Activated B cell treated with CpG ODN at 0.5 μM for 24 hours (primary cell): ENCODE results near the gene PLAC8. TPM values are rescaled to one million over a fixed set of nuclear protein-coding genes. Genes with fewer than 3 reads are reported as not detected.
A peak's percentile ranks its signal among the peaks of the same experiment; 100 is the strongest.

Experiments
- ATAC-seq: fragments of 200-7000 bp; cut with Tn5 transposase; one replicate; pipeline ENCODE4 v1.10.0; 2021; ENCODE audit warnings: low read depth, mild to moderate bottlenecking, moderate library complexity
- CTCF ChIA-PET: fragments of 350-600 bp; sonication (Branson Sonifier 250); formaldehyde crosslinking; loops from one replicate; lab custom pipeline; 2021; ENCODE audit warnings: antibody characterized with exemption; lab: Charles Lee
- POLR2A ChIA-PET: fragments of 350-600 bp; sonication (Branson Sonifier 250); formaldehyde crosslinking; loops from one replicate; lab custom pipeline; 2021; ENCODE audit warnings: antibody characterized with exemption; lab: Charles Lee
- DNase-seq: peaks from one replicate; pipeline ENCODE4 v3.0.0; 2022
- H3K27ac Mint-ChIP-seq: one replicate; pipeline ENCODE4 v1.8.0; 2020; ENCODE audit warnings: mixed read lengths
- H3K27me3 Mint-ChIP-seq: one replicate; pipeline ENCODE4 v1.8.0; 2021; ENCODE audit warnings: mixed read lengths
- H3K36me3 Mint-ChIP-seq: one replicate; pipeline ENCODE4 v1.8.0; 2021; ENCODE audit warnings: low read depth, mixed read lengths
- H3K4me1 Mint-ChIP-seq: one replicate; pipeline ENCODE4 v1.8.0; 2021; ENCODE audit warnings: mixed read lengths
- H3K4me3 Mint-ChIP-seq: one replicate; pipeline ENCODE4 v1.8.0; 2020; ENCODE audit warnings: mild to moderate bottlenecking, mixed read lengths
- H3K9me3 Mint-ChIP-seq: one replicate; pipeline ENCODE4 v1.8.0; 2020; ENCODE audit warnings: mixed read lengths
- intact Hi-C: fragments of 100-400 bp; cut with micrococcal nuclease; formaldehyde crosslinking; loops from one replicate; pipeline ENCODE4 v1.15.1; 2024
- total RNA-seq: library from RNA; stranded (reverse); gene quantifications from 2 replicates; pipeline ENCODE4 v1.2.3, GENCODE V29; 2022
- TF ChIP-seq, protein P1 (sequence below): fragments of 200-600 bp; IDR thresholded peaks from one replicate; pipeline ENCODE4 v1.8.0; 2022; ENCODE audit warnings: antibody characterized with exemption, mild to moderate bottlenecking

PLAC8 gene, protein sequence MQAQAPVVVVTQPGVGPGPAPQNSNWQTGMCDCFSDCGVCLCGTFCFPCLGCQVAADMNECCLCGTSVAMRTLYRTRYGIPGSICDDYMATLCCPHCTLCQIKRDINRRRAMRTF
- total RNA-seq: 142 and 153 TPM in 2 replicates

DNA sequence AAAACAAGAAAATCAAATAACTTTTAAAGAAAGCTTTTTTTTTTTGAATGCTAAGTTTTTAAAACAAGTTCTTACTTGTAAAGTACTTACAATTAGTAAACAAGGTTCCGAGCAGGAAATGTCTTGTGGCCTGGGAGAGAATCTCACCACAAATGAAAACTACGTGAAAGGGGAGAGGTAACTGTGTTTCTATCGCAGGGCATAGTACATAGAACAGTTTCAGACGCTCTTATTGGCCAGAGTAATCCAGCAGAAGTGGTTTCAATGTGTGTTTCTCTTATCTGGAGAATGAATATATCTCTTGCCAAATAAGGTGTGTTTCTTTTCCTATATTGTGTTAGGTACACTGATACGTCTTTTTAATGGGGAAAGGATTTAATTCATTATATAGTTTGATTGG lies at the start of gene PLAC8:
PLAC8 (minus strand) TSS at position 154 of the 400 bp plus-strand sequence. CDS start 6,808 bp downstream, outside the sequence.
- DNase-seq (no peak), ATAC-seq (peak; percentile 13)
- H3K27ac Mint-ChIP-seq: peak within 1 kb of the TSS; percentile 99
- H3K36me3 Mint-ChIP-seq: peaks cover 21% of the 10 kb centered on the region
- H3K4me3 Mint-ChIP-seq: peak within 1 kb of the TSS; percentile 93
- CTCF ChIA-PET: interaction anchor here (0.7 to 1.6 kb wide), 4 partner anchors 10 to 146 kb away, joined by 3 to 5 read pairs (median 4); no protein-coding TSS in a partner anchor
- H3K9me3 Mint-ChIP-seq: no peaks in the 10 kb centered on the region
- TF ChIP-seq, protein P1, sequence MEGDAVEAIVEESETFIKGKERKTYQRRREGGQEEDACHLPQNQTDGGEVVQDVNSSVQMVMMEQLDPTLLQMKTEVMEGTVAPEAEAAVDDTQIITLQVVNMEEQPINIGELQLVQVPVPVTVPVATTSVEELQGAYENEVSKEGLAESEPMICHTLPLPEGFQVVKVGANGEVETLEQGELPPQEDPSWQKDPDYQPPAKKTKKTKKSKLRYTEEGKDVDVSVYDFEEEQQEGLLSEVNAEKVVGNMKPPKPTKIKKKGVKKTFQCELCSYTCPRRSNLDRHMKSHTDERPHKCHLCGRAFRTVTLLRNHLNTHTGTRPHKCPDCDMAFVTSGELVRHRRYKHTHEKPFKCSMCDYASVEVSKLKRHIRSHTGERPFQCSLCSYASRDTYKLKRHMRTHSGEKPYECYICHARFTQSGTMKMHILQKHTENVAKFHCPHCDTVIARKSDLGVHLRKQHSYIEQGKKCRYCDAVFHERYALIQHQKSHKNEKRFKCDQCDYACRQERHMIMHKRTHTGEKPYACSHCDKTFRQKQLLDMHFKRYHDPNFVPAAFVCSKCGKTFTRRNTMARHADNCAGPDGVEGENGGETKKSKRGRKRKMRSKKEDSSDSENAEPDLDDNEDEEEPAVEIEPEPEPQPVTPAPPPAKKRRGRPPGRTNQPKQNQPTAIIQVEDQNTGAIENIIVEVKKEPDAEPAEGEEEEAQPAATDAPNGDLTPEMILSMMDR: no peak
- intact Hi-C loops: loop anchor here (1.0 to 10.0 kb wide), 3 partner anchors 10 to 1620 kb away; no protein-coding TSS in a partner anchor
- H3K27me3 Mint-ChIP-seq: no peaks in the 10 kb centered on the region
- POLR2A ChIA-PET: interaction anchor here (0.6 to 8.3 kb wide), 10 partner anchors 11 to 1622 kb away, joined by 3 to 127 read pairs (median 4); no protein-coding TSS in a partner anchor
- peaks cover 51% of the 10 kb centered on the region for H3K4me1 Mint-ChIP-seq

DNA sequence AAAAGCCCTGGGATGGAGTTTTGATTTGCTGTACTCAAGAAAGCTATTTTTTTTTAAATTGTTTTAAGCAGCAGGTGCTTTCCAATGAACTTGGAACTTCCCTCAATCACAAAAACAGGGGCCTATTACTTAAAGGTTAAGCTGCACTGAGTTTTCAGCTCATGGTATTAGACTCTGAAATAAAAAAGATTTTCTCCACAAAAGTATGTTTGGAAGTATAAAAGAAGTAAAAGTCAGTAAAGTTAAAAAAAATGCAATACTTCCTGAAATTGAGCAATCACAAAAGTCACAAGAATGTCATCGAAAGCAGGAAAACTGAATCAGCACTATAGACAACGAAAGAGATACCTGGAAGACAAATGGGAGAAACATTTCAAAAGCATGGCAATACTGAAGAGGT lies 38.9 kb upstream of the PLAC8 start:
- Mint-ChIP-seq H3K4me1 (peaks cover 39% of the 10 kb centered on the region), H3K27ac (peak overlapping the region; percentile 8), H3K27me3 (no peaks in the 10 kb centered on the region), H3K36me3 (no peaks in the 10 kb centered on the region), H3K4me3 (peak overlapping the region; percentile 37), H3K9me3 (no peaks in the 10 kb centered on the region)
- intact Hi-C loops: no loop called here
- CTCF ChIA-PET: interaction anchor here (0.7 to 1.4 kb wide), 3 partner anchors 25 to 79 kb away, joined by 4 read pairs; no protein-coding TSS in a partner anchor
- peak; percentile 25 for ATAC-seq
- no peak for DNase-seq
- TF ChIP-seq, protein P1: no peak
- POLR2A ChIA-PET: interaction anchor here (0.9 to 2.6 kb wide), 6 partner anchors 10 to 64 kb away, joined by 3 to 16 read pairs (median 4); no protein-coding TSS in a partner anchor

DNA sequence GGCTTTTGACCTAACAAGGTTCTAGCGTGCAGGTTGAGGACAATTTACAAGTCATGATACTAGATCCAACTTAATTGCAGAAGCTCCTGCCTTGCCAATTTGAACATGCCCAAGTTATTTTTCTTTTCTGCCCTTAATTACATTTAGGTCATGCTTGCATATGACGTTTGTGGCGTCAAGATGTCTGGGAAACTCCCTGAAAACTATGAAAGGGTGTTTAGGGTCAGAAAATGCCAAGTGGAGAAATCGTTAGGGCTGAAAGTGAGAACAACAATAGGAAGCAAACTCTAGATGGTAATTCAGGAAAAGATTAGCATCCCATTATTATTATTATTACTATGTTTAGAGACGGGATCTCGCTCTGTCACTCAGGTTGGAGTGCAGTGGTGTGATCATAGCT lies 38.2 kb upstream of the PLAC8 start:
- Mint-ChIP-seq H3K4me1 (peaks cover 39% of the 10 kb centered on the region), H3K27ac (no peak overlapping the region), H3K9me3 (no peaks in the 10 kb centered on the region), H3K27me3 (no peaks in the 10 kb centered on the region), H3K36me3 (no peaks in the 10 kb centered on the region), H3K4me3 (no peak overlapping the region)
- TF ChIP-seq, protein P1: no peak
- intact Hi-C loops: no loop called here
- CTCF ChIA-PET: interaction anchor here (1.4 kb wide), 2 partner anchors 10 to 26 kb away, joined by 3 to 4 read pairs; no protein-coding TSS in a partner anchor
- ATAC-seq: no peak
- POLR2A ChIA-PET: interaction anchor here (0.6 to 2.6 kb wide), 6 partner anchors 10 to 116 kb away, joined by 3 to 16 read pairs (median 4); no protein-coding TSS in a partner anchor
- DNase-seq: no peak

DNA sequence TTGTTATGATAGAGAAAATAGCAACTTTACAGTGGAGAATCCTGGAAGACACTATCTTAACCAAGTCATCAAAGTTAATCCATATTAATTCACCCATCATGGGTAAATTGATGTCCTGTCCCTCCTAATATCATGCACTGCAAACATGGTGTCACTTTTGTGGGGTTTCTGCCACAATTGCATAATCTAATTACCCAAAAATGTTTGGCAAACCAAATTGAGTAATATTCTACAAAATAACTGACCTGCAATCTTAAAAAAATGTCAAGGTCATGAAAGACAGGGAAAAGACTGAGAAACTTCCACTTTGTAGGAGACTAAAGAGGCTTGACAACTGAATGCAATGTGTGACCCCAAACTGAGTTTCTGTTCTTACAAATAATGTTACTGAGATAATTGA lies 37.1 kb upstream of the PLAC8 start:
- no peak for DNase-seq
- TF ChIP-seq, protein P1: no peak
- intact Hi-C loops: no loop called here
- H3K4me3 Mint-ChIP-seq: no peak overlapping the region
- ChIA-PET CTCF (interaction anchor here (1.4 kb wide), 2 partner anchors 9 to 109 kb away, joined by 3 read pairs; no protein-coding TSS in a partner anchor), POLR2A (no interaction called here)
- no peaks in the 10 kb centered on the region for H3K9me3 Mint-ChIP-seq
- H3K4me1 Mint-ChIP-seq: peaks cover 38% of the 10 kb centered on the region
- no peaks in the 10 kb centered on the region for H3K27me3 Mint-ChIP-seq
- no peak for ATAC-seq
- no peaks in the 10 kb centered on the region for H3K36me3 Mint-ChIP-seq
- H3K27ac Mint-ChIP-seq: no peak overlapping the region

DNA sequence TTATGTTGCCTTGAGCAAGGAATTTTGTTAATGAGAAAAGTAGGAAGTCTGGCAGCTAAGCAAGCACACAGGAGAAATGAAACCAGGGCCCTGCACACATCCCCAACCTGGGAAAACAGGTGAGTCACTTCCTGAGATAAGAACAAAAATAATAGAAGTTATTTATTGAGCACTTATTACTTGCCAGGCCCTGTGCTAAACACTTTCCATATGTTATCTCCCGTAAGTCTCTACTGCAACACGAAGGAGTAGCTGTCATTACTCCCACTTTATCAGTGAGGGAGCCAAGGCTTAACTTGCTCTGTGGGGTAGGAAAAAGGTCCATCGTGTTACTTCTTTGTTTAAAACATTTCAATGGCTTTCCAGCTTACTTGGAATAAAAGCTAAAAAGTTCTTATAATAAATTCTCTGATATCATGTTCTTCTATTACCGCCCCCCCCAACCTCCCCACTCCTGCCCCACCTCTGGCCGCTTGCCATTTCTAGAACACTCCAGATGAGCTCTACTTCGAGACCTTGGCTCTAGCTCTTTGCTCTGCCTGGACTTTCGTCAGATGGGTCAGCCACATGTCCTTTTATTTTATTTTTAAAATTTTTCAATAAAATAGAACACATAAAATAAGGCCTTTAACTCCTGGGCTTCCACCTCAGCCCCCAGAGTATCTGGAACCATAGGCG lies 36.3 kb upstream of the PLAC8 start:
- peaks cover 45% of the 10 kb centered on the region for H3K4me1 Mint-ChIP-seq
- no peaks in the 10 kb centered on the region for H3K27me3 Mint-ChIP-seq
- no peak overlapping the region for H3K4me3 Mint-ChIP-seq
- no peak for ATAC-seq
- intact Hi-C loops: no loop called here
- no peak for DNase-seq
- H3K9me3 Mint-ChIP-seq: no peaks in the 10 kb centered on the region
- ChIA-PET CTCF (interaction anchor here (1.2 to 1.4 kb wide), 2 partner anchors 41 to 110 kb away, joined by 3 read pairs; no protein-coding TSS in a partner anchor), POLR2A (no interaction called here)
- peaks cover 2% of the 10 kb centered on the region for H3K36me3 Mint-ChIP-seq
- H3K27ac Mint-ChIP-seq: no peak overlapping the region
- TF ChIP-seq, protein P1: no peak
